ENCODE results near the gene MIER2. TPM values are rescaled to one million over a fixed set of nuclear protein-coding genes. Genes with fewer than 3 reads are reported as not detected.
A peak's percentile ranks its signal among the peaks of the same experiment; 100 is the strongest.

The MIER2 gene
- total RNA-seq, 3 donors from 2014 or later: 25.7 to 30.2 (median 28.7) TPM

DNA sequence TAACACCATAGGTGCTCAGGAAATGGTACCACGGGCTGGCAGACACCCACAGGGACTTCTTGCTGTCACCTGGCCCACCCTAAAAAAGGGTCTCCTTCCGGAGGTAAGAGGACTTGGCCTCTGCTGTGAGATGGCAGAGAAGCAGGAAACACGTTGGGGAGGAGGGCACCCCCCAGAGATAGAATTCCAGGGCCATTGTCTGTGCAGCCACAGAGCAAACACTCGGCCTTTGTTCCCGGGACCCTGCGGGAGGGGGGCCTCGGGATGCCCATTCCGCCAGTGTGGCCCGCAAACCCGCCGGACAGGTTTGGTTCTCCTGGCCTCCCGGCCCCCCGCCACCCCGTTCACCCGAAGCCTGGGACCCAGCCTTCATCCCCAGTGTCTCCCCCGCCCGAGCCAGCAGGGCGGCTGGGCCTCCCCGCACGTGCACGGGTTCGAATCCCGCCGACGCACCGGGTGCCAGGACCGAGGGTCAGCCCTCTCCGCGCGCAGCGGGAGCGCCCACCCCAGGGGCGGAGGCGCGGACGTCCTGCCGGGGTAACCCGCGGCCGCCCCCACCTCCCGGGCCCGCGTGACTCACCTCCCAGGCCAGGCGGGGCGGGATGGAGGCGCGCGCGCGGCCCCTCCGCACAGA lies 54.1 kb downstream of the MIER2 start:
- no peaks in the 10 kb centered on the region for H3K36me3 Mint-ChIP-seq (ENCODE audit: insufficient read depth)
- H3K4me3 Mint-ChIP-seq: peak overlapping the region; percentile 57
- H3K4me1 Mint-ChIP-seq (ENCODE audit: low read depth): peaks cover 11% of the 10 kb centered on the region
- DNase-seq: no peak
- H3K27me3 Mint-ChIP-seq (ENCODE audit: low read depth): peaks cover 53% of the 10 kb centered on the region
- ATAC-seq: peak; percentile 55 to 56
- H3K9me3 Mint-ChIP-seq: no peaks in the 10 kb centered on the region

DNA sequence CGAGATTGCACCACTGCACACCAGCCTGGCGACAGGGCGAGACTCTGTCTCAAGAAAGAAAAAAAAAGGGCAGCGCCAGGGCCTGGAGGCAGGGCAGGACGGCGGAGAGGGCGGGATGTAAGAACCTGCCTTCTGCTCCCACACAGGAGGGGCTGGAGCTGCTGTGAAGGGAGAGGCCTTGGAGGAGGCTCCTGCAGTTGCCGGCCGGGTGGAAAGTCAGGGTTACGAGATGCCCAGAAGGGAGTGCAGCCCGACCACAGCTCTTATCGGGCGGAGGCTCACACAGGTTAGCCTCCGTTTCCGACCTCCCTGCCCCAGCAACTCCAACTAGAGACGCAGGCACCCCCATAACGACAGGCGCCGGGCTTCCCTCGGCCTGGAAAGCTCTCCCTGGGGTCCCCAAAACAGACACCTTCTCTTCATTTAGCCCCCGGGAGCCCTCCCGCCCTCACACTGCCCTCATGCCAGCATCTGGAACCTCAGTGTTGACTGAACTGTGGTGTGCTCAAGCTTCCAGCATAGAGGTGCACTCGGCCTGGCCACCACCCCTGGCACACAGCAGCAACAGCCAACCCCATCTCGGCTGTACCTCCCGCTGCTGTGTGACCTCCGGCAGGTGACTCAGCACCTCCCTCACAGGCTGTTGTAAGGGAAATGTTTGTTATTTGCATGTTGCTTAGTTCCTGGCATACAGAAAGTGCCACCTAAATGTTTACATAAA lies 54.8 kb downstream of the MIER2 start:
- peaks cover 52% of the 10 kb centered on the region for H3K27me3 Mint-ChIP-seq (ENCODE audit: low read depth)
- no peaks in the 10 kb centered on the region for H3K36me3 Mint-ChIP-seq (ENCODE audit: insufficient read depth)
- ATAC-seq (peak; percentile 66 to 68), DNase-seq (no peak)
- H3K4me3 Mint-ChIP-seq: peak overlapping the region; percentile 57
- peaks cover 11% of the 10 kb centered on the region for H3K4me1 Mint-ChIP-seq (ENCODE audit: low read depth)
- no peaks in the 10 kb centered on the region for H3K9me3 Mint-ChIP-seq

GRCh38 chr19:288911-289310 lies 55.7 kb downstream of the MIER2 start:
- H3K9me3 Mint-ChIP-seq: no peaks in the 10 kb centered on the region
- no peak overlapping the region for H3K4me3 Mint-ChIP-seq
- H3K27me3 Mint-ChIP-seq (ENCODE audit: low read depth): peaks cover 46% of the 10 kb centered on the region

DNA sequence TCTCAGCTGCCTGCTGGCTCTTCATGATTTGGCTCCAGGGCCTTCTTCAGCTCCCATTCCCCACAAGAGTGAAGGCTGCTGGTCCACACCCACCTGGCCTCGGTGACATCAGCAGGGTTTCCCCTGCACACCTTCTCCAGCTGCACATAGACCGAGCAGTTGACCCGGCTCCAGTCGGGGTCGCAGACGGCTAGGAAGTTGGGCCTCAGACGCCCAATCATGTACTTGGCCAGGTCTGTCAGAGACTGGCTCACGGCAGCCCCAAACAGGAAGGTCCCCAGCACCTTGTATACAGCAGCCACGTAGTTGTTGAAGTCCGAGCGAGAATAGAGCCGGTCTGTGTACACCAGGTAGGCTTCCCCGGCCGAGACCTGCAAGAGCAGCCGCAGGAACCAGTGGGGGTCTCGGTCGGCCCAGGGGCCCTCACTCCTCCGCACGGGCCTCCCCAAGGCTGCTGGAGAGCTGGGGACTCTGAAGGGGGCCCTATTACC lies 57.2 kb downstream of the MIER2 start:
- Mint-ChIP-seq H3K27me3 (ENCODE audit: low read depth) (peaks cover 32% of the 10 kb centered on the region), H3K36me3 (ENCODE audit: insufficient read depth) (no peaks in the 10 kb centered on the region)
- no peak for ATAC-seq

More at GRCh38 chr19:288911-289310, 55.7 kb downstream of the MIER2 start:
- no peak for ATAC-seq
- no peak for DNase-seq
- H3K36me3 Mint-ChIP-seq (ENCODE audit: insufficient read depth): no peaks in the 10 kb centered on the region
- H3K4me1 Mint-ChIP-seq (ENCODE audit: low read depth): peaks cover 5% of the 10 kb centered on the region

DNA sequence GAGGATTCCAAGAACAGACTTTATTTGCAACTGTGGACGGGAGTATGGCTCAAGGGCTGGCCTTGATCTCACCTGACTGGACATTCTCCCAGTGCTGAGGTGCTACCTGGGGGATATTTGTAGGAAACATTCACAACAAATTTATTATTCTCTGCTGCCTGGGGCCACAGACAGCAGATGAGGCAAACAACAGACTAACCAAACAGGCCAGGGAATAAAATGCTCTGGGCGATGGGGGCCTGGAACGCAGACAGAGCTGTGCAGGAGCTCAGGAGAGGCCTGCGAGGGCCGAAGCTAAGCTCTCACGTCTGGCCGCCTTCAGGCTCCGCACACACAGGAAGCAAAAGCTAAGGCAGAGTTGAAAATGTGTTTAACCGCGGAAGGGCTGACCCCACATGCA lies 61.2 kb downstream of the MIER2 start:
- H3K4me3 Mint-ChIP-seq: no peak overlapping the region
- no peaks in the 10 kb centered on the region for H3K4me1 Mint-ChIP-seq (ENCODE audit: low read depth)
- no peaks in the 10 kb centered on the region for H3K36me3 Mint-ChIP-seq (ENCODE audit: insufficient read depth)
- peaks cover 27% of the 10 kb centered on the region for H3K27me3 Mint-ChIP-seq (ENCODE audit: low read depth)
- ATAC-seq: no peak
- DNase-seq: no peak
- no peaks in the 10 kb centered on the region for H3K9me3 Mint-ChIP-seq

More for the DNA sequence above, 57.2 kb downstream of the MIER2 start:
- no peaks in the 10 kb centered on the region for H3K9me3 Mint-ChIP-seq
- no peak for DNase-seq
- H3K4me3 Mint-ChIP-seq: no peak overlapping the region
- peaks cover 5% of the 10 kb centered on the region for H3K4me1 Mint-ChIP-seq (ENCODE audit: low read depth)

GRCh38 chr19:282501-282900 lies 62.1 kb downstream of the MIER2 start:
- Mint-ChIP-seq H3K36me3 (ENCODE audit: insufficient read depth) (no peaks in the 10 kb centered on the region), H3K4me3 (no peak overlapping the region), H3K27me3 (ENCODE audit: low read depth) (peaks cover 28% of the 10 kb centered on the region), H3K4me1 (ENCODE audit: low read depth) (no peaks in the 10 kb centered on the region), H3K9me3 (no peaks in the 10 kb centered on the region)
- no peak for DNase-seq
- ATAC-seq: no peak

- DNase-seq: no peak
- H3K9me3 Mint-ChIP-seq: no peaks in the 10 kb centered on the region
- no peaks in the 10 kb centered on the region for H3K36me3 Mint-ChIP-seq (ENCODE audit: insufficient read depth)
- no peak overlapping the region for H3K4me3 Mint-ChIP-seq
- ATAC-seq: no peak
- H3K4me1 Mint-ChIP-seq (ENCODE audit: low read depth): no peaks in the 10 kb centered on the region
- H3K27me3 Mint-ChIP-seq (ENCODE audit: low read depth): peaks cover 32% of the 10 kb centered on the region
Measured at GRCh38 chr19:281992-282391, 62.6 kb downstream of the MIER2 start.

DNA sequence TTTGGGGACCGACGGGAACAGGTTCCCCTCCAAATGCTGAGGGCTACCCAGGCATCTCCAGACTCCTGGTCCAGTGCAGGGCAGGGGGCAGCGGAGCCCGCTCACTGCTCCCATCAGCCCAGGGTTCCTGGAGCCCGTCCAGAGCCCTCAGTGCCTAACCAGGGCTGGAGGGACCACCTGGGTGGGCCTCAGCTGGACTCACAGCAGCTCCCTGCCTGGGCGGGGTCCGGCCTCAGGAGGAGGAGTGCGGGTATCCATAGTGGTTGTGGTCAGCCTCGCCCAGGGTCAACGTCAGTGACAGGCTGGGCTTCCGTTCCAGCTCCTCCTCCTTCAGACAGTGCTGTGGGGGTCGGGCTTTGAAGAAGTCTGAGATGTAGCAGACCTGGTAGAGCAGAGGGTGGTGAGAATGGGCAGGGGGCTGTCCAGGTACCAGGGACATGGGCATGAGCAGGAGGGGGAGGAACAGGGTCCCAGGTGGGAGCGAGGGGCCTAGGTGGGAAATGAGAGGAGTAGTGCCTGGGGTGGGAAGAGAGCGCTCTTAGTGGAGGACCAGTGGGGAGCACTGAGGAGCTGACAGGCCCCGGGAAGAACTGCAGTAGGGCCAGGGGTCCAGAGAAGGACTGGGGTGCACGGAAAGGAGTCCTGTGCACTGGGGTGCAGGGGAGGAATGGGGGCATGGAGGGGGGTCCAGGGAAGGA lies 63.3 kb downstream of the MIER2 start:
- H3K27me3 Mint-ChIP-seq (ENCODE audit: low read depth): peaks cover 36% of the 10 kb centered on the region
- H3K4me1 Mint-ChIP-seq (ENCODE audit: low read depth): no peaks in the 10 kb centered on the region

GRCh38 chr19:280541-281009 lies 64.0 kb downstream of the MIER2 start:
- Mint-ChIP-seq H3K4me1 (ENCODE audit: low read depth) (no peaks in the 10 kb centered on the region), H3K9me3 (no peaks in the 10 kb centered on the region), H3K36me3 (ENCODE audit: insufficient read depth) (no peaks in the 10 kb centered on the region), H3K27me3 (ENCODE audit: low read depth) (peaks cover 40% of the 10 kb centered on the region), H3K4me3 (no peak overlapping the region)
- ATAC-seq: no peak
- no peak for DNase-seq

More for the DNA sequence above, 63.3 kb downstream of the MIER2 start:
- no peaks in the 10 kb centered on the region for H3K9me3 Mint-ChIP-seq
- DNase-seq (no peak), ATAC-seq (no peak)
- H3K36me3 Mint-ChIP-seq (ENCODE audit: insufficient read depth): no peaks in the 10 kb centered on the region
- no peak overlapping the region for H3K4me3 Mint-ChIP-seq

GRCh38 chr19:279656-280055 lies 64.9 kb downstream of the MIER2 start:
- Mint-ChIP-seq H3K36me3 (ENCODE audit: insufficient read depth) (no peaks in the 10 kb centered on the region), H3K4me3 (no peak overlapping the region), H3K9me3 (no peaks in the 10 kb centered on the region), H3K27me3 (ENCODE audit: low read depth) (peaks cover 47% of the 10 kb centered on the region), H3K4me1 (ENCODE audit: low read depth) (no peaks in the 10 kb centered on the region)
- no peak for DNase-seq
- no peak for ATAC-seq

DNA sequence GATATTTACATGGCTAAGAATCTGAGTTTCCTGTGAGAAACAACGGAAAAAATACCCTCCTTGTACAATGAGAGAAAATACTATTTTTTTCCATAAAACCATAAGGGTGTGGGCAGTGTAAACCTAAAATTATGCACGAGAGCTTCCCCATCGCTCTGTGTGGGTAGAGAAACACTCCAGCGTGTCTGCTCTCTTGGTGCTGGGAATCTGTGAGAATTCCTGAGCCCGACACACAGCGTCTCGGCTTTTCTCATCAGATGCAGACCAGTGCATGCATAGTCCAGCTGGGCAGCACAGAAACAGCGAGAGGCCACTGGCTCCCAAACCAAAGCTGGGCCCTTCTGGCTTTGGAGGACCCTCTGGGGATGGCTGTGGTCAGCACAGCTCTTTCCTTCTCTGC lies 65.4 kb downstream of the MIER2 start:
- Mint-ChIP-seq H3K36me3 (ENCODE audit: insufficient read depth) (no peaks in the 10 kb centered on the region), H3K4me1 (ENCODE audit: low read depth) (no peaks in the 10 kb centered on the region), H3K27me3 (ENCODE audit: low read depth) (peaks cover 45% of the 10 kb centered on the region), H3K4me3 (no peak overlapping the region), H3K9me3 (no peaks in the 10 kb centered on the region)
- ATAC-seq (no peak), DNase-seq (no peak)

- Mint-ChIP-seq H3K36me3 (ENCODE audit: insufficient read depth) (no peaks in the 10 kb centered on the region), H3K4me1 (ENCODE audit: low read depth) (no peaks in the 10 kb centered on the region), H3K9me3 (no peaks in the 10 kb centered on the region), H3K27me3 (ENCODE audit: low read depth) (peaks cover 45% of the 10 kb centered on the region), H3K4me3 (no peak overlapping the region)
- ATAC-seq (no peak), DNase-seq (no peak)
Measured at GRCh38 chr19:277581-278165, 66.9 kb downstream of the MIER2 start.

- Mint-ChIP-seq H3K4me3 (no peak overlapping the region), H3K36me3 (ENCODE audit: insufficient read depth) (no peaks in the 10 kb centered on the region), H3K27me3 (ENCODE audit: low read depth) (peaks cover 47% of the 10 kb centered on the region), H3K9me3 (no peaks in the 10 kb centered on the region), H3K4me1 (ENCODE audit: low read depth) (no peaks in the 10 kb centered on the region)
- ATAC-seq (no peak), DNase-seq (no peak)
Measured at GRCh38 chr19:277131-277530, 67.5 kb downstream of the MIER2 start.

DNA sequence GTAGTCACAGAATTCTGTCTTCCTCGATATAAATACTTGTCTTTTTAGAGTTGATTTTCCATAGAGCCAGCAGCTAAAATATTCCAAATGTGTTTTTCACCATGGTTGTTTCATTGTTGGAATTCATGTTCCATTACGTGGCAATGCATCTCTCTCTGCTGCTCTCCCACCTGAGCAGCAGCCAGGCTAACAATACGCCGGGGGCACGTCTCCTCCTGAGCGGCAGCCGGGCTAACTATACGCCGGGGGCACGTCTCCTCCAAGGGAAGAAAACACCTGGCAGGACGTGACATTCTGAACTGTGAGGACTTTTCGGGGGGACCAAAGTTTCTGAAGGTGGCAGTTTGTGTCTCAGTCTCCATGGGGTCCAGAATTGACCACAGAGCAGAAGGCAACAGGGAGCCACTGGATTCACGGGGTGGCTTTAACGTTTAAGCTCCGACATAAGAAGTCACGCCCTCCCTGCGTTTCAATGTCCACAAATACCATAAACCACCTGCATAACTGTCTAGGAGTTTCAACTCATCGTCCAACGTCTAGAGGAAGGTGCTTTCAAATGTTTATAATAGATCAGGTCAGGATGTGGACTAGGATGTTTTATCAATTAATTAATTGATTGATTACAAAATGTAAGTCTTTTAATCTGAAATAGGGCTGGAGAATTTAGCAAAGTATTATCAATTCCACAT lies 68.5 kb downstream of the MIER2 start:
- Mint-ChIP-seq H3K36me3 (ENCODE audit: insufficient read depth) (no peaks in the 10 kb centered on the region), H3K4me1 (ENCODE audit: low read depth) (no peaks in the 10 kb centered on the region), H3K27me3 (ENCODE audit: low read depth) (peaks cover 51% of the 10 kb centered on the region), H3K9me3 (no peaks in the 10 kb centered on the region), H3K4me3 (no peak overlapping the region)
- DNase-seq (no peak), ATAC-seq (no peak)

Data from activated T-cell treated with anti-CD3 and anti-CD28 coated beads, Interleukin-2, amount 50 U/mL, for 4 hours (primary cell).